B cell (primary cell): Measurements from ENCODE around the gene BPIFB3. TPM values are rescaled to one million over a fixed set of nuclear protein-coding genes. Genes with fewer than 3 reads are reported as not detected.

Experiments
- ATAC-seq: fragments of 200-7000 bp; cut with Tn5 transposase; one replicate; pipeline ENCODE4 v1.10.0; 2021; ENCODE audit warnings: low read depth, mild to moderate bottlenecking, moderate number of reproducible peaks, moderate library complexity
- CTCF ChIA-PET: fragments of 350-600 bp; sonication (Branson Sonifier 250); formaldehyde crosslinking; loops from one replicate; lab custom pipeline; 2021; ENCODE audit warnings: antibody characterized with exemption, inconsistent platforms; lab: Charles Lee
- POLR2A ChIA-PET: fragments of 350-600 bp; sonication (Branson Sonifier 250); formaldehyde crosslinking; loops from one replicate; lab custom pipeline; 2021; ENCODE audit warnings: antibody characterized with exemption; lab: Charles Lee
- DNase-seq: peaks from one replicate; pipeline ENCODE4 v3.0.0; 2013
- H2AFZ ChIP-seq: 2 replicates; pipeline ENCODE4 v1.6.1; 2012; ENCODE audit warnings: mild to moderate bottlenecking, low read depth, low read length; ENCODE audit not compliant: insufficient read depth, poor library complexity, severe bottlenecking
- H3K27ac ChIP-seq, 2 donors: 1 replicate in 1 of 2; 2 replicates in 1 of 2; pipeline ENCODE4 v1.5.1; 2012 to 2013; ENCODE audit warnings: low read length in 2 of 2, mild to moderate bottlenecking in 2 of 2, moderate library complexity in 1 of 2
- H3K27me3 ChIP-seq, 4 experiments: fragments of 200-600 bp in 1 of 4; sonication (generic) in 1 of 4; replicated peaks in 1 of 4; 1 replicate in 2 of 4; 2 replicates in 2 of 4; pipeline versions ENCODE4 v1.6.1 to v1.7.0; 2013 to 2016; ENCODE audit warnings: low read length in 3 of 4, mild to moderate bottlenecking in 2 of 4, mixed read lengths in 1 of 4, moderate library complexity in 1 of 4; ENCODE audit not compliant: insufficient read depth in 4 of 4, control insufficient read depth in 3 of 4; ENCODE audit errors: control extremely low read depth in 1 of 4
- H3K36me3 ChIP-seq, 2 experiments: replicated peaks in 1 of 2; 1 replicate in 1 of 2; 2 replicates in 1 of 2; pipeline versions ENCODE4 v1.6.1 to v1.7.1; 2013; ENCODE audit warnings: low read length in 1 of 2; ENCODE audit not compliant: insufficient read depth in 2 of 2, control insufficient read depth in 1 of 2; ENCODE audit errors: control extremely low read depth in 1 of 2, extremely low read depth in 1 of 2
- H3K4me1 ChIP-seq, 2 donors: fragments of 200-600 bp in 1 of 2; sonication (generic) in 1 of 2; 1 replicate in 1 of 2; 2 replicates in 1 of 2; pipeline versions ENCODE4 v1.5.1 to v1.6.1; 2013 to 2017; ENCODE audit warnings: low read length in 2 of 2; ENCODE audit not compliant: control insufficient read depth in 2 of 2, insufficient read depth in 2 of 2
- H3K4me2 ChIP-seq: replicated peaks from 2 replicates; pipeline ENCODE3; 2012; ENCODE audit warnings: mild to moderate bottlenecking, low read depth, low read length; ENCODE audit not compliant: poor library complexity, severe bottlenecking
- H3K4me3 ChIP-seq, 5 experiments: fragments of 200-600 bp in 1 of 5; sonication (generic) in 1 of 5; 1 replicate in 3 of 5; 2 replicates in 2 of 5; pipeline versions ENCODE4 v1.5.1 to v1.7.0; 2011 to 2016; ENCODE audit warnings: low read length in 4 of 5, mild to moderate bottlenecking in 4 of 5, low read depth in 2 of 5, control low read depth in 1 of 5, moderate library complexity in 1 of 5; ENCODE audit not compliant: insufficient read depth in 1 of 5; ENCODE audit errors: control extremely low read depth in 1 of 5, extremely low read depth in 1 of 5
- H3K79me2 ChIP-seq: fragments of 200-600 bp; sonication (generic); one replicate; pipeline ENCODE4 v1.6.0; 2016; ENCODE audit warnings: low read length; ENCODE audit not compliant: control insufficient read depth, insufficient read depth
- H3K9ac ChIP-seq: fragments of 200-600 bp; sonication (generic); 2 replicates; pipeline ENCODE4 v1.6.1; 2017; ENCODE audit warnings: mild to moderate bottlenecking, low read length, moderate library complexity
- H3K9me3 ChIP-seq, 3 donors: one replicate each; pipeline versions ENCODE4 v1.6.1 to v1.7.1; 2013; ENCODE audit warnings: low read length in 2 of 3; ENCODE audit not compliant: control insufficient read depth in 2 of 3, insufficient read depth in 1 of 3; ENCODE audit errors: control extremely low read depth in 1 of 3
- H4K20me1 ChIP-seq: 2 replicates; pipeline ENCODE4 v1.6.0; 2012; ENCODE audit warnings: mild to moderate bottlenecking, low read length; ENCODE audit not compliant: insufficient read depth, control insufficient read depth, poor library complexity, severe bottlenecking
- H3K27ac Mint-ChIP-seq: one replicate; pipeline ENCODE4 v1.8.0; 2021; ENCODE audit warnings: mixed read lengths
- H3K27me3 Mint-ChIP-seq: one replicate; pipeline ENCODE4 v1.8.0; 2021; ENCODE audit warnings: mixed read lengths
- H3K4me1 Mint-ChIP-seq: one replicate; pipeline ENCODE4 v1.8.0; 2021; ENCODE audit warnings: mixed read lengths
- H3K4me3 Mint-ChIP-seq: one replicate; pipeline ENCODE4 v1.8.0; 2021; ENCODE audit warnings: mixed read lengths
- H3K9me3 Mint-ChIP-seq: one replicate; pipeline ENCODE4 v1.8.0; 2022; ENCODE audit warnings: mixed read lengths; ENCODE audit not compliant: insufficient read depth
- CTCF ChIP-seq: fragments of 200-600 bp; IDR thresholded peaks from one replicate; pipeline ENCODE4 v1.8.0; 2022; ENCODE audit warnings: antibody characterized with exemption, mild to moderate bottlenecking
- EZH2 ChIP-seq: IDR thresholded peaks from 2 replicates; pipeline ENCODE4 v1.6.1; 2012; ENCODE audit warnings: borderline replicate concordance, low read depth, mild to moderate bottlenecking, moderate library complexity, low read length; ENCODE audit not compliant: insufficient read depth, poor library complexity, severe bottlenecking
- whole genome bisulfite sequencing: methylation state at CpG from one replicate; pipeline ENCODE4 v1.1.5; 2013; ENCODE audit warnings: missing lambda C conversion rate; ENCODE audit not compliant: insufficient coverage; 5-methylcytosine and 5-hydroxymethylcytosine counted together
- intact Hi-C: fragments of 100-400 bp; cut with micrococcal nuclease; formaldehyde crosslinking; loops from one replicate; pipeline ENCODE4 v1.10.0; 2022
- polyA plus RNA-seq: library from polyadenylated mRNA; depleted of rRNA; stranded (reverse); fragments of >200 nt; gene quantifications from 2 replicates; pipeline ENCODE4 v1.2.3, GENCODE V29; 2012
- total RNA-seq, 2 donors: library from RNA; stranded (reverse); fragments of 120-200 nt in 1 of 2; gene quantifications; 1 replicate in 1 of 2; 2 replicates in 1 of 2; pipeline versions ENCODE4 v1.2.3 to v1.2.4, GENCODE V29; 2013 to 2022

Gene BPIFB3
- total and polyA plus RNA-seq, 2 donors (not counting 1 experiment from before 2014, with no cell fraction given): not detected

GRCh38 chr20:33083544-33084340 lies 30.0 kb downstream of the BPIFB3 start:
- Histone ChIP-seq H2AFZ (no peak overlapping the region), H3K36me3 (no peaks in the 10 kb centered on the region), H3K4me3 (no peak overlapping the region), H3K27me3 (no peaks in the 10 kb centered on the region), H4K20me1 (no peaks in the 10 kb centered on the region), H3K9ac (no peak overlapping the region), H3K4me2 (no peak overlapping the region), H3K9me3 (no peaks in the 10 kb centered on the region), H3K79me2 (no peaks in the 10 kb centered on the region), H3K27ac (no peak overlapping the region), H3K4me1 (no peaks in the 10 kb centered on the region)
- POLR2A ChIA-PET: no interaction called here
- H3K9me3 Mint-ChIP-seq: no peaks in the 10 kb centered on the region
- DNase-seq (no peak), ATAC-seq (no peak)
- H3K4me3 Mint-ChIP-seq: no peak overlapping the region
- H3K27ac Mint-ChIP-seq: no peak overlapping the region
- intact Hi-C loops: no loop called here
- peaks cover 5% of the 10 kb centered on the region for H3K27me3 Mint-ChIP-seq
- TF ChIP-seq EZH2 (no peak), CTCF (no peak)
- CTCF ChIA-PET: no interaction called here
- WGBS: 94% methylated on average over 16 of the region's 20 CpGs
- no peaks in the 10 kb centered on the region for H3K4me1 Mint-ChIP-seq

GRCh38 chr20:33084722-33085121 lies 31.0 kb downstream of the BPIFB3 start:
- H2AFZ ChIP-seq: no peak overlapping the region
- no peaks in the 10 kb centered on the region for H4K20me1 ChIP-seq
- no peak overlapping the region for H3K27ac Mint-ChIP-seq
- no peak for DNase-seq
- no peaks in the 10 kb centered on the region for H3K9me3 ChIP-seq
- TF ChIP-seq EZH2 (no peak), CTCF (no peak)
- ChIA-PET CTCF (no interaction called here), POLR2A (no interaction called here)
- WGBS: 93% methylated on average over 15 of the region's 15 CpGs
- intact Hi-C loops: no loop called here
- H3K27me3 ChIP-seq: no peaks in the 10 kb centered on the region
- no peaks in the 10 kb centered on the region for H3K36me3 ChIP-seq
- H3K9me3 Mint-ChIP-seq: no peaks in the 10 kb centered on the region
- no peaks in the 10 kb centered on the region for H3K79me2 ChIP-seq
- H3K4me2 ChIP-seq: no peak overlapping the region
- no peak for ATAC-seq
- no peak overlapping the region for H3K4me3 ChIP-seq
- no peak overlapping the region for H3K9ac ChIP-seq
- H3K27ac ChIP-seq: no peak overlapping the region
- H3K4me3 Mint-ChIP-seq: no peak overlapping the region
- H3K4me1 Mint-ChIP-seq: no peaks in the 10 kb centered on the region
- H3K27me3 Mint-ChIP-seq: peaks cover 5% of the 10 kb centered on the region
- H3K4me1 ChIP-seq: no peaks in the 10 kb centered on the region
